Astrocyte (in vitro differentiated cells and primary cell): Measurements from ENCODE around the gene VKORC1L1.

ENCODE experiments used
- EZH2 ChIP-seq: IDR thresholded peaks from 2 replicates; pipeline ENCODE4 v1.6.1; 2012; ENCODE audit warnings: mild to moderate bottlenecking, low read length, inconsistent platforms; ENCODE audit not compliant: insufficient read depth
- TF ChIP-seq, protein P1 (sequence below): IDR thresholded peaks from 2 replicates; pipeline ENCODE4 v1.5.1; 2011; ENCODE audit warnings: low read depth, mild to moderate bottlenecking, inconsistent platforms, low read length, moderate library complexity; ENCODE audit not compliant: insufficient read depth

DNA sequence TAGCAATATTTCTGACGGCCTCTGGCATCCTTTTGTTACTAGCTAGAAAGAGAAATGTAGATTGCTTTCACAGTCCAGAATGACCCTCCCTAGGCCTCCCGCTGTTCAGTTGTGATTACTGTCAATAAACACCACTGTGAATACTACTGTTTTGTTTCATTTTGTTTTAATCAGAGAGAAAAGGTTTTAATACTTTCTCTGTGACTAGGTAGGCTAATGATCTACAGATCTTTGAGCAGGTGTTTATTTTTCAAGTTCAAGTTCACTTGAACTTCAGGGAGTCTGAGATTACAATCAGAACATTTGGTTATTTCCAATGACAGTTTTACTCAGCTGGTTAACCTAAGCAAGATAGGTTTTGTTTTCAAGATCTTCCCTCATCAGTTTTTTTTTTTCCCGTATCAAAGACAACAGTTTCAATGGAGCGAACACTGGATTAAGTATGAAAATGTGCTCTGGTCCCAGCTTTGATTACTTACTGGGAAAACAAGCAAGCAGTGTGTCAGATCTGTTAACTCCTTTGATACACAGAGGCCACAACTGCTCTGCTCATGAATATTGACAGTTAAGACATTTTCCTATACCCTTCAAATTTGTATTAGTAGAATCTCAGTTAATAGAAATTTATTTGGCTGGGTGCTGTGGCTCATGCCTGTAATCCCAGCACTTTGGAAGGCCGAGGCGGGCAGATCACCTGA, 34.8 kb downstream of the VKORC1L1 start:
- TF ChIP-seq, protein P1, sequence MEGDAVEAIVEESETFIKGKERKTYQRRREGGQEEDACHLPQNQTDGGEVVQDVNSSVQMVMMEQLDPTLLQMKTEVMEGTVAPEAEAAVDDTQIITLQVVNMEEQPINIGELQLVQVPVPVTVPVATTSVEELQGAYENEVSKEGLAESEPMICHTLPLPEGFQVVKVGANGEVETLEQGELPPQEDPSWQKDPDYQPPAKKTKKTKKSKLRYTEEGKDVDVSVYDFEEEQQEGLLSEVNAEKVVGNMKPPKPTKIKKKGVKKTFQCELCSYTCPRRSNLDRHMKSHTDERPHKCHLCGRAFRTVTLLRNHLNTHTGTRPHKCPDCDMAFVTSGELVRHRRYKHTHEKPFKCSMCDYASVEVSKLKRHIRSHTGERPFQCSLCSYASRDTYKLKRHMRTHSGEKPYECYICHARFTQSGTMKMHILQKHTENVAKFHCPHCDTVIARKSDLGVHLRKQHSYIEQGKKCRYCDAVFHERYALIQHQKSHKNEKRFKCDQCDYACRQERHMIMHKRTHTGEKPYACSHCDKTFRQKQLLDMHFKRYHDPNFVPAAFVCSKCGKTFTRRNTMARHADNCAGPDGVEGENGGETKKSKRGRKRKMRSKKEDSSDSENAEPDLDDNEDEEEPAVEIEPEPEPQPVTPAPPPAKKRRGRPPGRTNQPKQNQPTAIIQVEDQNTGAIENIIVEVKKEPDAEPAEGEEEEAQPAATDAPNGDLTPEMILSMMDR, result no peak
- TF ChIP-seq EZH2, result no peak
